Testis (tissue), 2 donors: Measurements from ENCODE around the gene FARS2.

Experiments used
- POLR2A ChIP-seq: fragments of 450-650 bp; IDR thresholded peaks from one replicate; pipeline ENCODE4 v1.6.1; 2017; ENCODE audit warnings: antibody characterized with exemption, mild to moderate bottlenecking, moderate library complexity
- TF ChIP-seq, protein P1 (sequence below), 3 experiments: fragments of 450-650 bp in 2 of 3; fragments of 200-600 bp in 1 of 3; sonication (generic) in 1 of 3; IDR thresholded peaks; one replicate each; pipeline ENCODE4 v1.5.1; 2016 to 2019; ENCODE audit warnings: antibody characterized with exemption in 3 of 3, mild to moderate bottlenecking in 2 of 3, moderate library complexity in 1 of 3

DNA sequence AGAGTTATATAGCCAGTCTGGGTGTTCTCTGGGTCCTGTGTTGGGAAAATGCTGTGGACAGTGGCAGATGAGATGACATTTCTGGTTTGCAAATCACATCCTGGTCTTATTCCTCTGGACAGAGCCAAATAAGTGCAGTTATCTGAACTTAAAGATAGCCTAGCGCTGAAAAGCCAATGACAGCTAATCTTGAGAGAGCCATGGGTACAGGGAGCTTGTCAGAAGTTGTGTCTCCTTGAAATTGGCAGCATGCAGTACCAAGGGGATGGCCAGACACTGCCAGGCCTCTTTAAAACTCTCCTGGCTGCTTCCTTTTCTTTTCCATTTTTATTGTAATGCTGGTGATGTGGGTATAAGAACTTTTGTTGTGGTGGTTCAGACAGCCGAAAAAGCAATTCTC, 362.5 kb downstream of the FARS2 start:
- no peak for TF ChIP-seq POLR2A
- TF ChIP-seq, protein P1, sequence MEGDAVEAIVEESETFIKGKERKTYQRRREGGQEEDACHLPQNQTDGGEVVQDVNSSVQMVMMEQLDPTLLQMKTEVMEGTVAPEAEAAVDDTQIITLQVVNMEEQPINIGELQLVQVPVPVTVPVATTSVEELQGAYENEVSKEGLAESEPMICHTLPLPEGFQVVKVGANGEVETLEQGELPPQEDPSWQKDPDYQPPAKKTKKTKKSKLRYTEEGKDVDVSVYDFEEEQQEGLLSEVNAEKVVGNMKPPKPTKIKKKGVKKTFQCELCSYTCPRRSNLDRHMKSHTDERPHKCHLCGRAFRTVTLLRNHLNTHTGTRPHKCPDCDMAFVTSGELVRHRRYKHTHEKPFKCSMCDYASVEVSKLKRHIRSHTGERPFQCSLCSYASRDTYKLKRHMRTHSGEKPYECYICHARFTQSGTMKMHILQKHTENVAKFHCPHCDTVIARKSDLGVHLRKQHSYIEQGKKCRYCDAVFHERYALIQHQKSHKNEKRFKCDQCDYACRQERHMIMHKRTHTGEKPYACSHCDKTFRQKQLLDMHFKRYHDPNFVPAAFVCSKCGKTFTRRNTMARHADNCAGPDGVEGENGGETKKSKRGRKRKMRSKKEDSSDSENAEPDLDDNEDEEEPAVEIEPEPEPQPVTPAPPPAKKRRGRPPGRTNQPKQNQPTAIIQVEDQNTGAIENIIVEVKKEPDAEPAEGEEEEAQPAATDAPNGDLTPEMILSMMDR (IDR thresholded peaks at IDR 0.05) = no peak
